ENCODE data around the gene KCNN1. TPM values are rescaled to one million over a fixed set of nuclear protein-coding genes. Genes with fewer than 3 reads are reported as not detected.
A peak's percentile ranks its signal among the peaks of the same experiment; 100 is the strongest.

Gene KCNN1
- total RNA-seq, 2 experiments from 2014 or later = 0.34 TPM; not detected in 1

- H3K9me3 Mint-ChIP-seq = no peaks in the 10 kb centered on the region
- no peak overlapping the region for H3K4me3 Mint-ChIP-seq
- peak overlapping the region; percentile 16 for H3K27ac Mint-ChIP-seq
- H3K27me3 Mint-ChIP-seq = peaks cover 4% of the 10 kb centered on the region
- DNase-seq = no peak
- H3K36me3 Mint-ChIP-seq = no peaks in the 10 kb centered on the region
- H3K4me1 Mint-ChIP-seq = peaks cover 36% of the 10 kb centered on the region
Observed at GRCh38 chr19:18046059-18046718, 79.3 kb downstream of the KCNN1 start.

GRCh38 chr19:18049385-18049784 lies 82.5 kb downstream of the KCNN1 start:
- Mint-ChIP-seq H3K4me1 (peaks cover 27% of the 10 kb centered on the region), H3K27ac (no peak overlapping the region), H3K36me3 (no peaks in the 10 kb centered on the region), H3K4me3 (no peak overlapping the region), H3K27me3 (no peaks in the 10 kb centered on the region), H3K9me3 (no peaks in the 10 kb centered on the region)
- DNase-seq = no peak

Other genes with a start within 250 kb of the KCNN1 start
- gene MAP1S, start 247.6 kb upstream of the KCNN1 start, total RNA-seq = 10 to 100 TPM; 61.0 to 62.2 TPM
- gene FCHO1, start 215.6 kb upstream of the KCNN1 start, total RNA-seq = 10 to 100 TPM; 35.8 to 38.7 TPM
- not detected for gene B3GNT3, start 172.0 kb upstream of the KCNN1 start, total RNA-seq
- gene INSL3, start 145.6 kb upstream of the KCNN1 start, total RNA-seq = 1 to 10 TPM; 1.7 to 1.8 TPM
- 10 to 100 TPM; 90.3 to 91.1 TPM for gene JAK3, start 119.1 kb upstream of the KCNN1 start, total RNA-seq
- 1,000 to 10,000 TPM; 3,144 to 3,196 TPM for gene RPL18A, start 107.2 kb upstream of the KCNN1 start, total RNA-seq
- 1 to 10 TPM; 1.5 to 1.7 TPM for gene SLC5A5, start 95.2 kb upstream of the KCNN1 start, total RNA-seq
- gene CCDC124, start 34.1 kb upstream of the KCNN1 start, total RNA-seq = 100 to 1,000 TPM; 159 to 160 TPM
- gene ARRDC2, start 41.1 kb downstream of the KCNN1 start, total RNA-seq = 10 to 100 TPM; 20.1 to 20.6 TPM
- gene IL12RB1, start 119.8 kb downstream of the KCNN1 start, total RNA-seq = 10 to 100 TPM; 26.5 to 26.9 TPM
- 10 to 100 TPM; 11.8 to 14.4 TPM for gene MAST3, start 130.7 kb downstream of the KCNN1 start, total RNA-seq
- 10 to 100 TPM; 18.5 to 21.1 TPM for gene PIK3R2, start 186.1 kb downstream of the KCNN1 start, total RNA-seq
- gene IFI30, start 206.7 kb downstream of the KCNN1 start, total RNA-seq = 10 to 100 TPM; 24.7 to 28.1 TPM
- 10 to 100 TPM; 15.2 to 16.7 TPM for gene MPV17L2, start 226.1 kb downstream of the KCNN1 start, total RNA-seq
- 1 to 10 TPM; 3.2 to 3.9 TPM for gene RAB3A, start 236.9 kb downstream of the KCNN1 start, total RNA-seq

All from activated naive CD8-positive, alpha-beta T cell treated with anti-CD3 and anti-CD28 coated beads for 36 hours (primary cell).